Spleen (tissue), 7 donors: Measurements from ENCODE around the gene TMEM205.

ENCODE experiments used
- POLR2A ChIP-seq, 3 donors: fragments of 450-650 bp; IDR thresholded peaks; one replicate each; pipeline ENCODE4 v1.5.1; 2017; ENCODE audit warnings: antibody characterized with exemption in 3 of 3, mild to moderate bottlenecking in 1 of 3
- TF ChIP-seq, protein P1 (sequence below), 11 experiments: fragments of 200-600 bp in 7 of 11; fragments of 450-650 bp in 4 of 11; sonication (generic) in 4 of 11; IDR thresholded peaks in 8 of 11; conservative IDR thresholded peaks in 3 of 11; 1 replicate in 7 of 11; 2 replicates in 4 of 11; pipeline versions ENCODE4 v1.4.0 to v1.8.0; 2016 to 2021; ENCODE audit warnings: antibody characterized with exemption in 11 of 11, inconsistent platforms in 4 of 11, mild to moderate bottlenecking in 1 of 11
- donor health status: DM: no; HTN: no; CAD: no; lungs with moderate emphysema.
- donor health status: DM: no; HTN: no; CAD: no.
- donor health status: DM: no; HTN: no; CAD: no.

- TF ChIP-seq, protein P1, sequence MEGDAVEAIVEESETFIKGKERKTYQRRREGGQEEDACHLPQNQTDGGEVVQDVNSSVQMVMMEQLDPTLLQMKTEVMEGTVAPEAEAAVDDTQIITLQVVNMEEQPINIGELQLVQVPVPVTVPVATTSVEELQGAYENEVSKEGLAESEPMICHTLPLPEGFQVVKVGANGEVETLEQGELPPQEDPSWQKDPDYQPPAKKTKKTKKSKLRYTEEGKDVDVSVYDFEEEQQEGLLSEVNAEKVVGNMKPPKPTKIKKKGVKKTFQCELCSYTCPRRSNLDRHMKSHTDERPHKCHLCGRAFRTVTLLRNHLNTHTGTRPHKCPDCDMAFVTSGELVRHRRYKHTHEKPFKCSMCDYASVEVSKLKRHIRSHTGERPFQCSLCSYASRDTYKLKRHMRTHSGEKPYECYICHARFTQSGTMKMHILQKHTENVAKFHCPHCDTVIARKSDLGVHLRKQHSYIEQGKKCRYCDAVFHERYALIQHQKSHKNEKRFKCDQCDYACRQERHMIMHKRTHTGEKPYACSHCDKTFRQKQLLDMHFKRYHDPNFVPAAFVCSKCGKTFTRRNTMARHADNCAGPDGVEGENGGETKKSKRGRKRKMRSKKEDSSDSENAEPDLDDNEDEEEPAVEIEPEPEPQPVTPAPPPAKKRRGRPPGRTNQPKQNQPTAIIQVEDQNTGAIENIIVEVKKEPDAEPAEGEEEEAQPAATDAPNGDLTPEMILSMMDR (IDR thresholded peaks at IDR 0.05 in 8 of 11, conservative IDR thresholded peaks at IDR 0.05 in 3 of 11), result no peak
- no peak for TF ChIP-seq POLR2A (IDR thresholded peaks at IDR 0.05)
These were observed 50.9 kb downstream of the TMEM205 start for GRCh38 chr19:11295180-11295579.
